ENCODE data around the gene RELT. TPM values are rescaled to one million over a fixed set of nuclear protein-coding genes. Genes with fewer than 3 reads are reported as not detected.

Gene RELT
- total and polyA plus RNA-seq, 9 donors: 0.38 to 4.7 (median 2.0) TPM

- Histone ChIP-seq H3K4me1 (ENCODE audit: insufficient read depth) (peaks cover 3% of the 10 kb centered on the region), H3K27ac (no peak overlapping the region), H3K36me3 (no peaks in the 10 kb centered on the region), H3K27me3 (no peaks in the 10 kb centered on the region), H3K9me3 (no peaks in the 10 kb centered on the region), H3K4me3 (no peak overlapping the region)
- TF ChIP-seq EP300 (IDR thresholded peaks at IDR 0.05): no peak
- TF ChIP-seq POLR2A (IDR thresholded peaks at IDR 0.05): no peak
- TF ChIP-seq, protein P1, sequence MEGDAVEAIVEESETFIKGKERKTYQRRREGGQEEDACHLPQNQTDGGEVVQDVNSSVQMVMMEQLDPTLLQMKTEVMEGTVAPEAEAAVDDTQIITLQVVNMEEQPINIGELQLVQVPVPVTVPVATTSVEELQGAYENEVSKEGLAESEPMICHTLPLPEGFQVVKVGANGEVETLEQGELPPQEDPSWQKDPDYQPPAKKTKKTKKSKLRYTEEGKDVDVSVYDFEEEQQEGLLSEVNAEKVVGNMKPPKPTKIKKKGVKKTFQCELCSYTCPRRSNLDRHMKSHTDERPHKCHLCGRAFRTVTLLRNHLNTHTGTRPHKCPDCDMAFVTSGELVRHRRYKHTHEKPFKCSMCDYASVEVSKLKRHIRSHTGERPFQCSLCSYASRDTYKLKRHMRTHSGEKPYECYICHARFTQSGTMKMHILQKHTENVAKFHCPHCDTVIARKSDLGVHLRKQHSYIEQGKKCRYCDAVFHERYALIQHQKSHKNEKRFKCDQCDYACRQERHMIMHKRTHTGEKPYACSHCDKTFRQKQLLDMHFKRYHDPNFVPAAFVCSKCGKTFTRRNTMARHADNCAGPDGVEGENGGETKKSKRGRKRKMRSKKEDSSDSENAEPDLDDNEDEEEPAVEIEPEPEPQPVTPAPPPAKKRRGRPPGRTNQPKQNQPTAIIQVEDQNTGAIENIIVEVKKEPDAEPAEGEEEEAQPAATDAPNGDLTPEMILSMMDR (IDR thresholded peaks at IDR 0.05): no peak
- DNase-seq: no peak
- intact Hi-C loops (cut with DNase I): no loop called here
- WGBS, 3 donors: 28 to 42% (median 39%) methylated on average over 2 of the region's 2 CpGs
These were observed 50.1 kb downstream of the RELT start for GRCh38 chr11:73426219-73426850.

- H3K27ac ChIP-seq: no peak overlapping the region
- DNase-seq: no peak
- no peaks in the 10 kb centered on the region for H3K36me3 ChIP-seq
- H3K9me3 ChIP-seq: no peaks in the 10 kb centered on the region
- H3K27me3 ChIP-seq: no peaks in the 10 kb centered on the region
- intact Hi-C loops (cut with DNase I): no loop called here
- peaks cover 3% of the 10 kb centered on the region for H3K4me1 ChIP-seq (ENCODE audit: insufficient read depth)
- no peak overlapping the region for H3K4me3 ChIP-seq
- TF ChIP-seq EP300 (IDR thresholded peaks at IDR 0.05) (no peak), POLR2A (IDR thresholded peaks at IDR 0.05) (no peak)
These were observed 52.0 kb downstream of the RELT start for GRCh38 chr11:73428227-73428626.

DNA sequence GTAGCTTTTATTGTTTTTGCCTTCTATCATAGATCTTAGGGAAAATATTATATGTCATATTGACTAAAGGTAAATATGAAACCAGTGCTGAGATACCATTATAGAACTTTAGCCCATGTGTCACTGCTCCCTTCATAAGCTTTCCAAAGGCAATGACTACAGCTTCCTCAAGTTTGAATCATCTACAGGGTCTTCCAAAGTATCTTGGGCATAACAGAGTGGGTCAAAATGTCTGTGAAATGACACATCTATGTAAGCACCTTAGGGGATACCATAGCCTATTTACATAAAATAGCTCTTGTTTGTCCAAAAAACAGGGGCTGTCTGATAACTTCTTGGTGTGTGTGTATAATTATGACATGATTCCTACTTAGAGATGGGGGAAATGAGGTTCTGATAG, 52.5 kb downstream of the RELT start:
- Histone ChIP-seq H3K4me3 (no peak overlapping the region), H3K27me3 (no peaks in the 10 kb centered on the region), H3K9me3 (no peaks in the 10 kb centered on the region), H3K4me1 (ENCODE audit: insufficient read depth) (peaks cover 3% of the 10 kb centered on the region), H3K27ac (no peak overlapping the region), H3K36me3 (no peaks in the 10 kb centered on the region)
- TF ChIP-seq, protein P1 (IDR thresholded peaks at IDR 0.05): no peak
- TF ChIP-seq POLR2A (IDR thresholded peaks at IDR 0.05): no peak
- TF ChIP-seq EP300 (IDR thresholded peaks at IDR 0.05): no peak
- intact Hi-C loops (cut with DNase I): no loop called here
- no peak for DNase-seq

GRCh38 chr11:73429121-73429750, 53.0 kb downstream of the RELT start:
- 75 to 86% (median 78%) methylated on average over 5 of the region's 5 CpGs for WGBS, 3 donors
- intact Hi-C loops (cut with DNase I): no loop called here

More at GRCh38 chr11:73429121-73429750, 53.0 kb downstream of the RELT start:
- Histone ChIP-seq H3K27ac (no peak overlapping the region), H3K36me3 (no peaks in the 10 kb centered on the region), H3K4me1 (ENCODE audit: insufficient read depth) (peaks cover 3% of the 10 kb centered on the region), H3K27me3 (no peaks in the 10 kb centered on the region), H3K9me3 (no peaks in the 10 kb centered on the region), H3K4me3 (no peak overlapping the region)
- no peak for DNase-seq
- TF ChIP-seq POLR2A (IDR thresholded peaks at IDR 0.05): no peak
- TF ChIP-seq, protein P1 (IDR thresholded peaks at IDR 0.05): no peak
- no peak for TF ChIP-seq EP300 (IDR thresholded peaks at IDR 0.05)

Measured in ovary (tissue), 9 donors.